HS-5 (cell line): Measurements from ENCODE around the gene E4F1.

Experiments used
- DNase-seq: peaks from one replicate; pipeline ENCODE4 v3.0.0-alpha.2; 2012; ENCODE audit warnings: low read depth

Gene E4F1

DNA sequence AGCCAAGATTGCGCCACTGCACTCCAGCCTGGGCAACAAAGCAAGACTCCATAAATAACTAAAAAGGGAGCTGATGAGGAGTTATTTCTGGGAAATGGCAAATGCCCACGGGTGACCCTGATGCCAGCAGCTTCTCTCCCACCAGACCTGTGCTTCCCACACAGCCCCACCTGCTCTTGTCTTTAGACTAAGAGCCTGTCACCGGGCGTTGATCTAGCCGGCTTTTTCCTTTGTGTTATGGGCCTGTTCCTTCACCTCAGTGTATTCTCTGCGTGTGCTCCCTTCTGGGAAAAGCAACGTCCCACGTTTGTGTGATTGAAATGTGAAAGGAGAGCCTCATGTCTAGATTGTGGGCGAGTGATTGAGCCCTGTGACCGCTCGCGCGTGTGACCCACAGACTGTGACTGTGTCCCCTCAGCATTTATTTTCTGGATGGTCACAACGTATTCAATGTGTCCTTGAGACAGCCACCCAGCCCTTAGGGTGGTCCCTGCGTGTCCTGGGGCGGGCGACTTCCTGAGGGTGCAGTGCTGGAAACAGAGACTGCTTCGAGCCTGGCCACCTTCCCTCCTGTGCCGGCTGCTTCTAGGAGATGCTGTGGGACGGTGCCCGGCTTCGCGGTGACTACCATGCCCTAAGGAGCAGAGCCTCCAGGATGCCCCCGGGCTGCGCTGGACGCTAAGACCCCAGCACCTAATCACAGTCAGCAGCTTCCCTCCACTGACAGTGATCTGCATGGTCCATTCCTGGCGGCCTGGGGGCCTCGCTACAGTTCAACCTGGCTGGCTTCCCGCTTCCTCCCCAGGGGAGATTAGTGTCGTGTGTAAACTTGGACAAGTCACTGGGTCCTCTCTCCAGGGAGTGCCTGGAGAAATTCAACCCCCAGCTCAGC, 52.3 kb downstream of the E4F1 start:
- DNase-seq: no peak

DNA sequence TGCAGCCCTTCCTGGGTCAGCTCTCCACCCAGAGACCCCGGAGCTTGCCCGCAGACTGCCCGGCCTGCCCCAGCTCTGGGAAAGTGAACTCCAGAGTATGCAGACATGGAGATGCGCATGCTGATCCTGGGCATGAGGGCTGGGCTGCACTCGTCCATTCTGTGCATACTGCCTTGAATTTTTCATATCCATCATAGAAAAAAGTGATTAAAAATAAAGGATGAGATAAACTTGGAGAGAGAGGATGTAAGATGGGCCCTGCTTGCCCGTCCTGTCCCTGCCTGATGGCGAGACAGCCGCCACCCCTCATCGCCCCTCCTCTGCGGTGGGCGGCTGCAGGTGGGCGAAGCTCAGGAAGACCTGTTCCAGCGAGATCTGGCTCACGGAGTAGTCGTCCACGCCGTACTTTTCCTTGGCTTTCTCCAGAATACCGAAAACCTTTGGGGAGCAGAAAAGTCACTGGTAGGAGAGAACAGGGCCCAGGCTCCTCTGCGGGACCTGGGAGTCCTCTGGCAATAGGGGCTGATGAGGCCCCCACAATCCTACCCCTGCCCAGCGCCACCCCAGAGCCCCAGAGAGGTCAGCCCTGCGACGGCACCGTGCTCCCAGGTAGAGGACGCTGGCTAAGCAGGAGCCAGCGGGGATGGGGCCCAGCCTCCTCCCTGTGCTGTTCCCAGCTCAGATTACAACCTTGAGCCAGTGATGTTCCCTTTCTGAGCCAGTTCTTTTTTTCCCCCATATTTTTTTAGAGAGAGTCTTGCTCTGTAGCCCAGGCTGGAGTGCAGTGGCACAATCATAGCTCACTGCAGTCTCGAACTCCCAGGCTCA, 53.2 kb downstream of the E4F1 start:
- no peak for DNase-seq

DNA sequence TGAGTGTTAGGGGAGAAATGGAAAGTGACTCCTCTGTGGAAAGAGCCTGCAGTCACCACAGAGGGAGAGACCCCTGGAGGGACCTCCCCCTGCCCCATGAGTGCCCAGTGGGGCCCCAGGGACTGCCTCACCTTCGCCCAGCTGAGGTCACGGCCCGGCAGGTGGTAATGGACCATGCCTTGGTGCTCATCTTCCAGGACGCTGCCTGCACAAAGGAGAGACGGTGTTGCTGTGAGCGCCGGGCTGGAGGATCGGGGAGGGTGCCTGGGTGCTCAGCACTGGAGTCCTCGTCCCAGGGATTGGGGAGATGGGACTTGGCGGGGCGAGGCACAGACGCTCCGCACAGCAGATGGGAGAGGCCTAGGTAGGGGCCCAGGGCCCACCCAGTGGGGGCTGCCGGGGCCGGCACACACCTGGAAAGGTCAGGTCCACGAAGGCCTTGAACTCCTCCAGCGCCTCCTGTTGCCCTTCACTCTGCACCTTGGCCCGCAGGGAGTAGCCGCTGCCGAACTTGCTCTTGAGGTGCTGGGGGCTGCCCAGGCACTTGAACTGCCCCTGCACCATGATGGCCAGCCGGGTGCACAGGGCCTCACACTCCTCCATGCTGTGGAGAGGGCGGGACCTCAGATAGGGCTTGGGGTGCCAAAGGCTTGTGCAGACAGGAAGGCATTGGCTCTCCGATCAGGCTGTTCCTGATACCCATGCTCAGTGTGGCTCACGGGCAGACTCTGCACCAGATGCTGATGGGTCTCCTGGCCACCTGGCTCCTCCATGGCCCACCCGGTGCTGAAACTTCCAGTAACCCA, 54.3 kb downstream of the E4F1 start:
- no peak for DNase-seq

DNA sequence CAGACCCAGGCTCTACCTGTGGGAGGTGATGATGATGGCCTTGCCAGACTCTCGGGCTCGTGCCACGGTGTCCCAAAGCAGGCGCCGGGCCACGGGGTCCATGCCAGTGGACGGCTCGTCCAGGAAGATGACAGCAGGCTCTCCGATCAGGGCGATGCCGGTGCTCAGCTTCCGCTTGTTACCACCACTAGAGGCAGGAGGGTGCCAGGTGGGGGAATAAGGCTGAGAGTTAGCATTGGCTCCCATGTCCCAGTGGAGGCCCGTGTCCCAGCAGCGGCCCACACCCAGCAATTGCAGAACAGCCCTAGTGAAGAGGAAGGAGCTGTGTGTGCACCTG, 54.8 kb downstream of the E4F1 start:
- no peak for DNase-seq

DNA sequence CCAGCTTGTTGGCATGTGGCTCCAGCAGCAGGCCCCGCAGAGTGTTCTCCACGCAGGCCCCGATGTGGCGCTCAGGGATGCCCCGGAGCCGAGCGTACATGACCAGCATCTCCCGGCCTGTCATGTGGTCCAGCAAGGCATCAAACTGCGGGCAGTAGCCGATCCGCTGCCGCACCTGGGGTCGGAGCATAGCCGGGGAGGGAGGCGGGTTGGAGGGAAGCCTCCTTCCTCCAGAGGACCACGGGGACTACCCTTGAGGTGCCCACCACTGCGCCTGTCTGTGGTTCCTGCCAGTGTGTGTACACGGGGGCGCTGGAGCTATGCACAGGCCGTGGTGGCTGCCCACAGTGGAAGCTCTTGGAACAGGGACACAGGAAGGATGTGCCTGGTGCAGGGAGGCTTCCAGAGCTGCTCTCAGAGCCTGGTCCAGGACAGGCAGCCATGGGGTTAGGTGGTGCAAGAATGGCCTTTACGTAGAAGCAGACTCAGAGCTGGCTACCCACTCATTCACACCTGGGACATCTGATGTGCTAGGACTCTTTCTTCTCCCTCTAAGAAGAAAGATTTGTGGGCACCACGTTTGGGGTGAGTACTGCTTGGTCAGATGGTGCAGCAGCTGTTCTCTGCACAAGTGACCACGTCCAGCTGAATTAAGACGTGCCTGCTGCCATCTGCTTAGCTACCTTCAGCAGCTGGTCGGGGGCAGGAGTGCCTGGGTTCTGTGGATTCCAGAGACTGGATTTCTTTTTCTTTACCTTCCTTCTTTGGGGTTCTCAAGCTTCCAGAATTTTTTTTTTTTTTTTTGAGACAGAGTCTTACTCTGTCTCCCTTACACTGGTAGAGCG, 55.8 kb downstream of the E4F1 start:
- no peak for DNase-seq

DNA sequence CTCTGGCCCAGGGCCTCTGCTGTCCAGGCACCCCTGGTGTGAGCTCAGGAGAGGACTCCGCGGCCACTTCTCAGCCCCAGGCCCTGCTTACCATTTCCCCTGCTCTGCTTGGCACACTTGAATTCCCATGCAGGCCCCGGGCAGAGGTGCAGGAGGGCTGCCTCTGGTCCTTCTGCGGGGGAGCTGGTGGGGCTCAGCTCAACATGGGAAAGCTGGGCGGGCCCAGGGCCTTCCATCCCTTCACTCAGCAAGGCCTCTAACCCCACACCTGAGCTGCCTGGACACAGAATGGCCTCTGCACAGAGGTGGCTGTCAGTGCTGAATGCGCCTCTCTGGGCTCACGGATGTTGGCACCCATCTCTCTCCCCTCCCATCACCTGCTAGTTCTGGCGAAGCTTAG, 57.1 kb downstream of the E4F1 start:
- DNase-seq: no peak

DNA sequence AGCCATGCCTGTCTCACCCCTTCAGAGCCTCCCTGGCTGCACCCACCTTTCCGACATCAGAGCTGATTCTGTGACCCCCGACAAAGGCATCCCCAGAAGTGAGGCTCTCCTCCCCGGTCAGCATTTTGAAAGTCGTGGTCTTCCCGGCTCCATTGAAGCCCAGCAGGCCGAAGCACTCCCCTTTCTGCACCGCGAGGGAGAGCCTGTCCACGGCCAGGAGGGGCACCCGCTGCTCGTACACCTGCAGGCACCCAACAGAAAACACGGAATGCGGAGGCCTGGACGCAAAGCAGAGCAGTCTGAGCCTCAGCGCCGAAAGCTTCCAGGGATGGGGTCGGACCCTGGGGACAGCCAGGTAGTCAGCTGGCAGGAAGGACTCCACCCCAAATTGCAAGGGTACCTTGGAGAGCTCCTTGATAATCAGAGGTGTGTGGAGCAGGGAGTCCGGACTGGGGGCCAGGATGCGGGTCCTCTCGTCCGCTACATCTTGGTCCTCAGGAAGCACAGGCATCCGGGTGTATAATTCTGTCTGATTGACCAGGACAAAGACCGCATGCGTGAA, 57.7 kb downstream of the E4F1 start:
- no peak for DNase-seq

DNA sequence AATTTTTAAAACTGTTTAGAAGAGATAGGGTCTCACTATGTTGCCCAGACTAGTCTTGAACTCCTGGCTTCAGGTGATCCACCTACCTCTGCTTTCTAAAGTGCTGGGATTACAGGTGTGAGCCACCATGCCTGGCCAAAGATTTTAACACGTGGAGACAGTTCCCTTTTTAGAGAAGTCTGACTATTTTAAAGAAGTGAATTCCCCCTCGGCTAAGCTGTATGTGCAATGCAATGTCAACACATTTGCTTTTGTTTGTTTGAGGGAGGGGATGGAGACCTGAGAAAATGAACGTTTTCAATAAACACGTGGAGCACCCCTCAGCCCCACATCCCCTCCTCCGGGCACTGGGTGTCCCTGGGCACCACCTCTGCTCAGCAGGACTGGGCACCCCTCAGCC, 58.9 kb downstream of the E4F1 start:
- no peak for DNase-seq

DNA sequence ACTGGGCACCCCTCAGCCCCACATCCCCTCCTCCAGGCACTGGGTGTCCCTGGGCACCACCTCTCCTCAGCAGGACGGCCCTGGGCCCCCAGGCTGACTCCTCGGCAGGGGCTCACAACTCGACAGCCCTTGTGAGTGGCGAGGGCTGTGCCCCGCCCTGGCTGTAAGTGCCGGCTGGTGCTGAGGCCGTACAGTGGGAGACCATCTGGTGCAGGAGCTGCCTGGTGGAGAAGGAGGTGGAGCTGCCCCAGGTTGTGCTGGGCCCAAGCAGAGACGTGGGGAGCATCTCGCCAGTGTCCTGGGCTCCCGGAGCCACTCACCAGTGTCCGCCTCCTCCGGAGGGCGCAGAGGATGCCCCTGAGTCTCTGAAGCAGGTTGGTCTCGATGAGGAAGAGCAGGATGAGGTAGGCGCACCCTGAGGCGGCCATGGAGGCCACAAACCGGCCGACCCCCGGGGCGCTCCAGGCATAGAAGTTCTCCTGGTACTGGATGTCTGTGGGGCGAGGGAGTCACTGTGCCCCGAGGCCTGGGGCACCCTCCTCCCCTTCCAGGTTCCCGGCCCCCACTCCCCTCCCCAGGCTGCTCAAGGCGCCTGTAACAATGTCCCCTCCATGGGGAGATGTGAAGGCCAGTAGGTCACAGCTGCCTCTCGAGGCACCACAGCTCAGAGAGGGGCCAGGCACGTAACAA, 59.6 kb downstream of the E4F1 start:
- DNase-seq: no peak

DNA sequence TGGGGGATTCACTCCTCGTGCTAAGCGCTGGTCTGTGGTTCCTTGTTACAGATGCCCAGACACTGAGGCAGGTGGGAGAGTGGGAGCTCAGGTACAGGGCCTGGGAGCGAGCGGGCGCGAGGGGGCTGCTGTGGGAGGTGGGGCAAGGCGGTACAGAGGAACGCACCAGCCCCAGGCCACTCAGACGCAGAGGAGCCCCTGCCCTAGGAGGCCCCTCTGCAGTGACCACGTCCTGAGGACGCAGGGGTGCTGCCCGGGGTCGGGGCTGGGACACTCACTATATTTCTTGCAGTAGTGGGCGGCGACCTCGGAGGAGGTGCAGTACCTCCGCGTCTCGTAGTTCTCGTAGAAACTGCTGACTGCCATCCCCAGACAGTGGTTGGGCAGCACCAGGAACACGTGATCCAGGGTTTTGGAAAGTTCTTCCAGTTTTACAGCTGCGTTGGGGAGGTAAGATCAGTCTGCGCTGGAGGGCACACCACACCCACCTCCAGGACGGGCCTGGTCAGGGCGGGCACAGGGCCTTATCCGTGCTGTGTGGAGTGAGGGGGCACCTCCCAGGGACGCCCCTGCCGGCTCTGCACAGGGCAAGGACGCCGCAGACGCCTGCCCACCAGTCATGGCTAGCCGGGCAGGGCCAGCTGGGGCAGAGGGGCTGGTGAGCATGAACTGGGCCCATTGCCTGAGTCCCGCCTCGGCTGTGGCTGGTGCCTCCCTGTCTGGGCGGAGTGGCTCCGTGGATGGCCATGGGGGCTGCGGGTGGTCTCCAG, 60.8 kb downstream of the E4F1 start:
- no peak for DNase-seq

DNA sequence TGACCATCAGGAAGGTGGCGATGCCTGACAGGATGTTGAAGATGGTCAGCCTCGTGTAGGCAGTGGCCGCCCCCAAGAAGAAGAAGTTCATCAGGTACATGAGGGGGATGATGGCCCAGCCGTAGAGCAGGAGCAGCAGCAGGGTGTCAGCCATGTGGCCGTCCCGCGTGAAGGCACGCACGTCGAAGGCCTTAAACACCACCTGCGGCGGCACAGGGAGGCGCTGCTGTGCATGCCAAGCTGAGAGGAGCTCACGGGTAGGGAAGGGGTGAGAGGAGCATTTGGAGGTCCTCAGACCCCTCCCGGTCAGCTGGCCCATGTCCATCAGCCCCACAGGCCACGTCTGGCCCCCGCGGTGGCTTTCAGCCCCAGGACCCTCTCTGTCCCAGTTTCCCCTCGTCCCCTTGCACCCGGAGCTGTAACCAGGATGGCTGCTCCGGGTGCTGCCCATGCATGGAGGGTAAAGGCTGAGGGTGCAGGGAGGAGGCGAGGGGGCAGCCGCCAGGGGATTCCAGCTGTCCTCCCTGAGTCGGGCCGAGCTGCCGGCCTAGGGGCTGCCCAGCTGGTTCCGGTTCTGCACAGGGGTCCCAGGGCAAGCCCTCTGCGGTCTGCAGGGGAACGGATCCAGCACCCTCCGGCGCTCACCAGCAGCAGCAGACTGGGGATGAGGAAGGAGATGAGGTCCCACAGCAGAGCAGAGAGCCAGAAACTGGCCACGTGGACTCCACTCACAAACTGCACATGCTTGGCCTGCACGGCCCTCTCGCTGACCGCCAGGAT, 61.6 kb downstream of the E4F1 start:
- no peak for DNase-seq
